GM19240 (cell line): ENCODE measurements around the gene RPRD1B.

Experiments used
- DNase-seq: peaks from one replicate; pipeline ENCODE4 v3.0.0; 2011; ENCODE audit warnings: low spot score; ENCODE audit not compliant: insufficient read length

The RPRD1B gene

GRCh38 chr20:38036366-38036765 lies 2.8 kb downstream of the RPRD1B start:
- no peak for DNase-seq

- no peak for DNase-seq
Observed at GRCh38 chr20:38040276-38040675, 6.7 kb downstream of the RPRD1B start.

GRCh38 chr20:38043512-38044300 lies 10.2 kb downstream of the RPRD1B start:
- DNase-seq = no peak

DNA sequence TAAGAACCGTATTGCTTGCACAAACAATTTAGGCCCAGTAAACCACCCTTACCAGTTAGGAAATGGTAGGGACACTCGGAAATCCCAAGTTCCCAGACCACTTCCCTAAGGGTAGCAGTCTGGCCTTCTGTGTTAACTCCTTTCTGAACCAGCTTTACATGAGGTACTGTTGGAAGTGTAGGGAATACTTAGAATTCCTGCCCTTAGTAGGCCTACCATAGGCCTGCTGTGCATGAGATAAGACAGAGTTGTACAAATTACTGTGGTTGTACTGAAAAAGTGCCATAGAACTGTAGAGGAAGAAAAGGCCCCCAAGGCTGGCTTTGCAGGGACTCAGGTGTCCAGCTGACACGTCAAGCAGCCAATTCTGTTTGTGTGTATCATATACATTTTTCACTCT lies 11.1 kb downstream of the RPRD1B start:
- no peak for DNase-seq

DNA sequence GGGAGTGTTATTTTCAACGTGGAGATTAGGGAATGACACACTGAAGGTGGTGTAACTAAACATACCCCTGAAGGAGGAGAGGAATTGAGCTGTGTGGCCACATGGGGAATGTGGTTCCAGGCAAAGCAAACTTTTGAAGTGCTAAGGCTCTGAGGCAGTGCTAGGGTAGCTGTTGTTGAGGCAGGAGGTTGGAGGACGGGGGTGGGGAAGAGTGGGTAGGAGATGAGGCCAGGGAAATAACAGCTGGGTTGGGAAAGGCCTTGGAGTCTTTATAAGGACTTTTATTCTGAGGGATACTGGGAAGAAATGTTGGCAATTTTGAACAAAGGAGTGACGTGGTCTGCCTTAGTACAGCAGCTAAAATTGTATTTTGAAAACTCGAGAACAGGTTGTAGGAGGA lies 13.0 kb downstream of the RPRD1B start:
- no peak for DNase-seq

- no peak for DNase-seq
Observed at GRCh38 chr20:38049800-38050199, 16.3 kb downstream of the RPRD1B start.

DNA sequence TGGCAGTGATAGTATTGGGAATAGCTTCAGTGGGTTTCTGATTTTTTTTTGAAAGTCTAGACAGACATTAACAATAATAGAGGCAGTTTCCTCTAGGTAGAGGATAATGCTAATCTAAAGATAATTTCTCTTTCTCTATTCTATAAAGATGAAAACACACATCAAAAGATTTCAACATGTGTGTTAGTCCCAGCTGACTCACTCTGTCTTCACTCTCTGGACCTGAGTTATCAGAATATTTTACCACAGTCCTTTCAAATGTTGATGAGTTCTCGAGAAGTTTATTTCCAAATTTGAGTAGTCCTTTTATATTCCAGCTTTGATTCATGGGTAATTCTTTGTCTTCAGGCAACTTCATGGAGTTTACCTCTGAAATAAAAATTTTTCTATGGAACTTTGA lies 17.1 kb downstream of the RPRD1B start:
- DNase-seq = no peak

DNA sequence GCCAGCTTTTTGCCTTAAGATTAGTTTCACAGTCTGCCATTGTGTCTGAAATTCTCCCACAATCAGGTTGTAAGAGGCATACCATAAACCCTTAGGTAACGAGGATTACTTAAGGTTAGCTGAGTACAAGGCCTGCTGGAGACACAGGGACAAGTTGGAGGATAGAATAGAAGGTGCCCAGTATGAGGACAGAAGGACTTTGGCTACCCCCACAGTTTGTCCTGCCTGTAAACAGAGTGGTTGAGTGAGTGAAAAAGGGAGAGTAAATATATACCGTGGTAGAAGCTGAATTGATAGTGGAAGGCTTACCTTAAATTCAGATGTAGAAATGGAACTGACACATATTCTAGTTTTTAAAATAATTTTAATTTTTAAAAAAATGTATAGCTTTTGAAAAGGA lies 19.3 kb downstream of the RPRD1B start:
- no peak for DNase-seq

DNA sequence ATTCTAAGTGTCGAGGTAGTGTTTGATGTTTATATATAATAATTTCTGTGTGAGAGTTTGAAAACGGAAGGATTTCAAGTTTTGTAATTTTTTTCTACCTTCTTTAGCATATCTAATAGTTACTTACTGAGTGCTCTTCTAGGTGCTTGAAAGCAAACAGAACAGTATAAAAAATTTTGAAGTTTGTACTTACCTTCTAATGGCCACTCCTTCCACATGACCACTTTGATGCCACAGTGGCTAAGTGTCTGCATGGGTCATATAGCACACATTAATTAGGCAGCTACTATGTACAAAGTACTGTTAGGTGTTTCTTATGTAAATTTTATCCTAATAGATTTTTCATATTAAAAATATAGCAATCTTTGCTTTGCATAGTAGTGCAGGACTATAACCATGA lies 21.1 kb downstream of the RPRD1B start:
- DNase-seq = no peak

- no peak for DNase-seq
Observed at GRCh38 chr20:38055294-38055693, 21.7 kb downstream of the RPRD1B start.

- no peak for DNase-seq
Observed at GRCh38 chr20:38055848-38056247, 22.3 kb downstream of the RPRD1B start.

- DNase-seq = peak; percentile 38
Observed at GRCh38 chr20:38057351-38057972, 23.9 kb downstream of the RPRD1B start.

DNA sequence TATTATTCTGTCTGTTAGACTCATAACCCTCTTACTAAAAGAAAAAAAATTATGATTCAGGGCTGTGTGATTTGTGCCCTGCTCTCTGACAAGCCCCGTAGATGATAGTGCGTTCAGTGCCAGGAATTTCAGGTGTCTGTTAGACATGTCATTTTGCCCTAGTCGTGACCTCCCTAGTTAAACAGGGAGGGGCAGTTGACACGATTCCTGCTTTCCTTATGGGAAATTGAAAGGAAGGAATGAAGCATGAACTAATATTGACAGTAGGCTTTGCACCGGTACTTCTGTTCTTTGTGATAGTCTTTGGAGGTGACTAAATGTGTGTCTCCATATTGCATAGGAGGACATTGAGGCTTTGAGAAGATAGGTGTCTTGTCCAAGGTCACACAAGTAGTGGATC lies 26.3 kb downstream of the RPRD1B start:
- no peak for DNase-seq

- DNase-seq = no peak
Observed at GRCh38 chr20:38060536-38060935, 27.0 kb downstream of the RPRD1B start.

GRCh38 chr20:38061109-38061508 lies 27.6 kb downstream of the RPRD1B start:
- DNase-seq = no peak

GRCh38 chr20:38062890-38063289 lies 29.3 kb downstream of the RPRD1B start:
- no peak for DNase-seq

DNA sequence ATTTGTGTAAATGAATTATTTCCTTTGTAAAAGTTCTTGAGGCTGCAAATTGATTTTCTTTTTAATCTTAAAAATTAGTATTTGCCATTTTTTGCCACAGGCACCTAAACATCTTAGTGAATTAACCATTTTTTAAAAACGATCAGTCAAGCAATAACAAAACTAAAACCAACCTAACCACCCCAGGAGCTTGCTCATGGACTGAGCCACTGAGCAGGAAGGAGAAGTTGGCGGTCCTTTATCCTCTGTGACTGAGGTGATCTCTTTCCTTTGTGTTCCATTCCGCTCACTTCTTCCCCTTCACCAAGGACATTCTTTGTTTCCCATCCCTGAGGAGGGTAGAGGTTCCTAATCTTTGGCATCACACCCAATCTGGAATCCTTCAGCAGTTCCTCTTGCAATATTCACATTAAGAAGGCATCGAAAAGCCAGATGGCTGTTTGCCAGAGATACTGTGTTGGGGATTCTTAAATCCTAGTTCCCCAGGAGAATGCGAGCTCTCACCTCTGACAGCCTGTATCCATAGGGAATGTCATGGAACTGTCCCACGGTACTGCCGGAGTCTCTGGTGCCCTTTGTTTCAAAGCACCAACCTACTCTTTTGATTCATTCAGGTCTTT lies 30.5 kb downstream of the RPRD1B start:
- peak; percentile 14 for DNase-seq

GRCh38 chr20:38065764-38066375 lies 32.3 kb downstream of the RPRD1B start:
- DNase-seq = no peak

GRCh38 chr20:38066969-38067716 lies 33.6 kb downstream of the RPRD1B start:
- DNase-seq = no peak

- no peak for DNase-seq
Observed at GRCh38 chr20:38067717-38068365, 34.3 kb downstream of the RPRD1B start.

- DNase-seq = no peak
Observed at GRCh38 chr20:38072898-38073297, 39.4 kb downstream of the RPRD1B start.
